Epithelial cell of proximal tubule (primary cell): ENCODE data around the gene MISP3. TPM values are rescaled to one million over a fixed set of nuclear protein-coding genes. Genes with fewer than 3 reads are reported as not detected.
"Not testable (repeated sequence)": the region's sequence is repeated elsewhere in the genome, so short reads cannot be mapped to it uniquely, and the experiment has no call there.

Experiments
- DNase-seq: peaks from one replicate; pipeline ENCODE4 v3.0.0-alpha.2; 2011; ENCODE audit warnings: low read depth
- H3K4me3 ChIP-seq: 2 replicates; pipeline ENCODE4 v1.5.1; 2011; ENCODE audit warnings: low read depth, mild to moderate bottlenecking, low read length
- CTCF ChIP-seq: conservative IDR thresholded peaks from 2 replicates; pipeline ENCODE4 v1.5.1; 2012; ENCODE audit warnings: low read depth, mild to moderate bottlenecking, low read length
- total RNA-seq: library from RNA; depleted of rRNA; stranded (reverse); fragments of >200 nt; gene quantifications from 2 replicates; pipeline ENCODE4 v1.2.3, GENCODE V29; 2015

The MISP3 gene
- total RNA-seq, 1 donor from 2014 or later, result 6.0 TPM

GRCh38 chr19:14031719-14032480 is 40.7 kb upstream of the MISP3 start, which contains the start of gene IL27RA:
TSS of gene IL27RA (plus strand) at chr19:14031762. CDS start at chr19:14031873, 111 bp downstream.
- DNase-seq, result no peak
- peak within 1 kb of the TSS; percentile 71 for H3K4me3 ChIP-seq
- TF ChIP-seq CTCF, result peak; percentile 77

DNA sequence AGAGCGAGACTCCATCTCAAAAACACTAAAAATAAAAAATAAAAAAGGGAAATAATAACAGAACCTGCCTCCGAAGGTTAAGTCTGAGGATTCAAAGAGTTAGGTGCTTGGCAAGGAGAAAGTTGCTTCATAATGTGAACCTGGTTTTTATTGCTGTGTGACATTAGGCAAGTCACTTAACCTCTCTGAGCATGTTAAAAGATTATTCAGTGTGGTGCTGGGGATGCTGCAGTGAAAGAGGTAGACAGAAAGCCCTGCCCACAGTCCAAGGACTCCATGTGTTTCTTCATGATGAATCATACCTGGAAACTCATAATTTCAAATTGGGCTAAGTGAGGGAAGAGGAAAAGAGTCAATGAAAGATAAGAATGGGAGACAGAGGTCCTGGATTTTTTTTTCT is 38.6 kb upstream of the MISP3 start:
- DNase-seq, result no peak
- no peak overlapping the region for H3K4me3 ChIP-seq
- TF ChIP-seq CTCF, result no peak

DNA sequence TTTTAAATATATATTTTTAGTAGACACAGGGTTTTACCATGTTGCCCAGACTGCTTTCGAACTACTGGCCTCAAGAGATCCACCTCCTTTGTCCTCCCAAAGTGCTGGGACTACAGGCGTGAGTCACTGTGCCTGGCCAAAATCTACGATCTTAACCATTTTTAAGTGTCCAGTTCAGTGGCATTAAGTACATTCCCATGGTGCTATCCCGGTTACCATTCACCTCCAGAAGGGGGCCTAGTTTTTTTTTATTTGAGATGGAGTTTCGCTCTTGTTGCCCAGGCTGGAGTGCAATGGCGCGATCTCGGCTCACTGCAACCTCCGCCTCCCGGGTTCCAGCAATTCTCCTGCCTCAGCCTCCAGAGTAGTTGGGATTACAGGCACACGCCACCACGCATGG is 37.4 kb upstream of the MISP3 start:
- not testable (repeated sequence) for DNase-seq, H3K4me3 ChIP-seq
- peak; percentile 8 for TF ChIP-seq CTCF

DNA sequence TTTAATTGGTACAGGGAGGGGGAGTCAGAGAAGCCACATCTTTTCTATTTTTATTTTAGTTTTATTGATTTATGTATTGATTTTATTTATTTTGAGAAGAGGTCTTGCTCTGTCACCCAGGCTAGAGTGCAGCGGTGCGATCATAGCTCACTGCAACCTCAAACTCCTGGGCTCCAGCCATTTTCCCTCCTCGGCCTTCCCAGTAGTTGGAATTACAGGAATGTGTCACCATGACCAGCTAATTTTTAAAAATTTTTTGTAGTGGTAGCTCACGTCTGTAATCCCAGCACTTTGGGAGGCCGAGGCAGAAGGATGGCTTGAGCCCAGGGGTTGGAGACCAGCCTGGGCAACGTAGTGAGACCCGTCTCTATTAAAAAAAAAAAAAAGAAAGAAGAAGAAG is 36.9 kb upstream of the MISP3 start:
- no peak for DNase-seq
- no peak for TF ChIP-seq CTCF

DNA sequence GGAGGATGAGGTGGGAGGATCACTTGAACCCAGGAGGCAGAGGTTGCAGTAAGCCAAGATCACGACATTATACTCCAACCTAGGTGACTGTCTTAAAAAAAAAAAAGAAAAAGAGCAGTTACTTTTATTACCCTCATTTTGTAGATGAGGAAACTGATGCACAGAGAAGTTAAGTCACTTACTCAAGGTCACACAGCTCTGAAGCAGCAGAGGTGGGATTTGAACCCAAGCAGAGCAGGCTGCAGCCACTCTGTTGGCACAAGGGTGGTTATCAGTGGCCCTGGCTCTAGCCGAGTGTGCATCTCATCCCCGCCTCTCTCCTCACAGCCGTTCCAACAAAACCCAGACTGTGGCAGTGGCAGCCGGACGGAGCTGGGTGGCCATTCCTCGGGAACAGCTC is 33.4 kb upstream of the MISP3 start:
- H3K4me3 ChIP-seq, result no peak overlapping the region
- DNase-seq, result no peak
- TF ChIP-seq CTCF, result no peak

More for the DNA sequence above, 36.9 kb upstream of the MISP3 start:
- no peak overlapping the region for H3K4me3 ChIP-seq

GRCh38 chr19:14042659-14043608 is 29.7 kb upstream of the MISP3 start:
- DNase-seq, H3K4me3 ChIP-seq: not testable (repeated sequence)
- TF ChIP-seq CTCF, result peak; percentile 64

- not testable (repeated sequence) for DNase-seq, H3K4me3 ChIP-seq
Observed at GRCh38 chr19:14047866-14048265, 24.7 kb upstream of the MISP3 start.
